AML-193 (cell line): Measurements from ENCODE around the gene R3HDML.
"Not testable (repeated sequence)": the region's sequence is repeated elsewhere in the genome, so short reads cannot be mapped to it uniquely, and the experiment has no call there.

Experiments
- DNase-seq, 2 experiments: peaks; one replicate each; lab custom pipeline; 2025; lab: John Stamatoyannopoulos, UW

Gene R3HDML

GRCh38 chr20:44328428-44328827 is 8.4 kb upstream of the R3HDML start:
- no peak for DNase-seq

DNA sequence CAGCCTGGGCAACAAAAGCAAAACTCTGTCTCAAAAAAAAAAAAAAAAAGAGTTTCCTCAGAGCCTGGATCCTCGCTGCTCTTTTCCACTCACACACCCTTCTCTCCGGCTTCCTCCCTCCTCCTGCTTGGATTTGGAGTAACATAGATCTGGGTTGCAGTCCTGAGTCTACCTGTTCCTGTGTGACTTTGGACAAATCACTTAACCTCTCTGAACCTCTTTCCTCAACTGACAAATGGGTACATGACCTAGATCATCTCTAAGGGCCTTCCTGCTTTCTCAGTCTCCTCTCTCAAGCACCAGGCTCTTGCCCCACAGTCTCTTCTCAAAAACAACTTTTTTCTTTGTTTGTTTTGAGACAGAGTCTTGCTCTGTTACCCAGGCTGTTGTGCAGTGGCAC is 5.6 kb upstream of the R3HDML start:
- DNase-seq = no peak

DNA sequence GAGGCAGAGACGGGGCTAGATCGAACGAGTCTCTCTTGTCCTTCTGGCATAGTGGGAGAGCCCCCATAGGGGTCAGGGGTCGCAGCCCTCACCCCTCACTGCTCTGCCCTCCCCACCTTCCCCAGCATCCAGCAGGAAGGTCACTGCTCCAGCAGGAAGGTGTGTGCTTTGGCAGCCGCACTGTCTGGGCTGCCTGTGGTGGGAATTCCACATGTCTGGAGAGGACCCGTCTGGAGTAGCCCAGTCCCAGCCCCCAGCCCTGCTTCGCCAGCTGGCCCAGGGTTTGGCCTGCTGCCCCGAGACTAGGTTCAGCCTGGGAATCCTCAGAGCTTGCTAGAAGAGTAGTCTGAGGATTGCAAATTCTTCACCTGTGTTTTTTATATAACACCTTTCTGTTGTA is 2.5 kb upstream of the R3HDML start:
- DNase-seq = no peak

GRCh38 chr20:44334709-44335108 is 2.1 kb upstream of the R3HDML start:
- DNase-seq = no peak

DNA sequence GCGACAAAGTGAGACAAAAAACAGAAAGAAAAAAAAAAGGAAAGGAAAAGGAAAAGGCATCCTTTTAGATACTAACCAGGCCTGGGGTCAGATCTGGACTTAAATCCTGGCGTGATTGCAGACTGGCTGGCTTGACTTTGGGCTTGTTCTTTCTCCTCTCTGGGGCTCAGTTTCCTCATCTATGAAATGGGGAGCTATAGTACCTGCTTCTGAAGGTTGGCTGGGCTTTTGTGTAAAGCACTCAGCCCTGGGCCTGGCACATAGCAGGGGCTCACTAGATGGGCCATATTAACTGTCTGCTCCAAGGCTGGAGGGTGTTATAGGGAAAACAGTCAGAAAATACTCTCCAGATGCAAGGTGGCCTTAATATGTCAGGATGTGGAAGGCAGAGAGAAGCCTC is 1.2 kb upstream of the R3HDML start:
- no peak for DNase-seq

DNA sequence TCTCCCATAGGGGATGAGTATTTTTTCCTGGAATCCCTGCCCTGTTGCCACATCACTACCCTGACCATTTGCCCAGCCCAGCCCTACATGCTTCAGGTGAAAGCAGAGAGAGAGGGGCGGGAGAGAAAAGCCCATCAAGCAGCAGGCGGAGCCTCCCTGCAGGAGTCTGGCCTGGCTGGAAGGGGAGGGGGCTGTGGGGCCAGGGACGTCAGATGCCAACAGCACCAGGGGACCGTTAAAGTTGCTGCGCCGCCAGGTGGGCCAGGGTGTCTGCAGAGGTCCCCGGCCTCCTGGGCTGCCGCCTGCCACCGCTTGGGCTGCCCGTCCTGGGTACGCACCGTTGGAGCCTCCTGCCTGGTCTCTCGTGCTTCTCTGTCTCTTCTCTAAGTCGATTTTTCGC is 757 bp upstream of the R3HDML start:
- no peak for DNase-seq

DNA sequence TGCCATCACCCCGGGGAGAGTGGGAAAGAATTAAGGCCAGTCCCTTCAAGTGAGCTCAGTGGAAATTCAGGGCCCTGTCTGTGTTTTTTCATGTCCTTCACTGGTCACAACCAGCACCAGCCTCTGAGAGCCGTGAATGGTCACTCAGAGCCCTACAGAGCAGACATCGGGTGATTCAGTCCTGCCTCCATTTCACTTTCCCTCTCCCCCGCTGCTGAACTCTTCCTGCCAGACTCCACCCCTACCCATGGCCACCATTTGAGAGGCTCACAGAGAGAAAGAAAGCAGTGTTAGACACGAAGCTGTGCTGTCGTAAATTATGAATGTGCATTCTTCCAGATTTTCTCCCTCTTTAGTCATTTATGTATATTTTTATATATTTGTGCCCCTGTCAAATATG is 5.4 kb downstream of the R3HDML start:
- no peak for DNase-seq

- no peak for DNase-seq
Measured at GRCh38 chr20:44343162-44343675, 6.4 kb downstream of the R3HDML start.

GRCh38 chr20:44344723-44345122 is 7.9 kb downstream of the R3HDML start:
- DNase-seq = no peak

- DNase-seq = no peak
Measured at GRCh38 chr20:44345147-44345546, 8.3 kb downstream of the R3HDML start.

GRCh38 chr20:44345941-44346340 is 9.1 kb downstream of the R3HDML start:
- DNase-seq = not testable (repeated sequence)

- no peak for DNase-seq
Measured at GRCh38 chr20:44348168-44348659, 11.4 kb downstream of the R3HDML start.

- no peak for DNase-seq
Measured at GRCh38 chr20:44349349-44349748, 12.5 kb downstream of the R3HDML start.

GRCh38 chr20:44350567-44350966 is 13.7 kb downstream of the R3HDML start:
- no peak for DNase-seq

DNA sequence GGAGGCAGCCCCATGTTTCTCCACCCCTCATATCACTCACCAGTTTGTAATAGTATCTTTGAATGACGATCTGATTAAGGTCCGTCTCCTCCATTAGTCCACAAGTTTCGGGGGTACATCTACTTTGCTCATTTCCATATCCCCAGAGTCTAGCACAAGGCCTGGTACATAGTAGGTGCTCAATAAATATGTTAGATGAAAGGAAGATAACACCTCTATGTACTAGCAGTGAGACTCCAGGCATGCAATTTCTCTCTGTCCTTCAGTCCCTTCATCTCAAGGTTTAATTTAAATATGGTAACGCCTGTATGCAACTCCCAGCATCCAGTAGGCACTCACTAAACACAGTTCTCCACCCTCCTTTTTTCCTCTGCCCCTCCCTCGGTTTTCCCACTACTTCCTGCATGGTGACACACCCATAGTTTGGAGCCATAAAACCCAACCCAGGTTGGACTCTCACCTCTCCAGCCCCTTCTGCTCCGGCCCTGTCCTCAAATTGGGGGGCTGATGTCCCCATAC is 18.2 kb downstream of the R3HDML start:
- no peak for DNase-seq

DNA sequence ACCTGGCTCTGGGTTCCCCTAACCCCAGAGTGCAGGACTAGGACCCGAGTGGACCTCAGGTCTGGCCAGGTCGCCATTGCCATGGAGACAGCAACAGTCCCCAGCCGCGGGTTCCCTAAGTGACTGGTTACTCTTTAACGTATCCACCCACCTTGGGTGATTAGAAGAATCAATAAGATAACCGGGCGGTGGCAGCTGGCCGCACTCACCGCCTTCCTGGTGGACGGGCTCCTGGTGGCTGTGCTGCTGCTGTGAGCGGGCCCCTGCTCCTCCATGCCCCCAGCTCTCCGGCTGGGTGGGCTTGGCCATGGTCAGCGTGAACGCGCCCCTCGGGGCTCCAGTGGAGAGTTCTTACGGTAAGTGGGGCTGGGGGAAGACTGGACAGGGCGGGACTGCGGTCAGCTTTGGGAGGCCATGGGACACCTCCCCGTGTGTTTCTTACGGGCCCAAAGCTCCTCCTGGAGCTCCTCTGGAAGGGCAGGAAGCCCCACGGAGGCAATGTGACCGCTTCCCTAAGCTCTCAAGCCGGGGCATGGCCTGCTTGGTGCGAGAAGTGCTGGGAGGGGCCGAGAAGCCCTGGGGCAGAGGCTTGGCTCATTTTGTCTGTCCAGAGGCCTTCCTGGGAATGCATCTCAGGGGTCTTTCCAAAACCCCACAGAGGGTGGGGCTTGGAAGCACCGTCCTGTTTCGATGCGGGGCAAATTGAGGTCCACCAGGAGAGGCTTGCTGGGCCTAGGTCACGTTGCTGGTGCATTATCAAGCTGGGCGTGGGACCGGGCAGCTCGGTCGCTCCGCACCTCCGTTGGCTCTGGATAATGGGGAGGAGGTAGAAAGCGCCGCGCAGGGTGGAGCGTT is 18.9 kb downstream of the R3HDML start, which contains the start of gene HNF4A:
Gene HNF4A (plus strand): TSS at position 202 of the 855 bp plus-strand sequence. CDS start 106 bp downstream, at position 308.
- DNase-seq = no peak

DNA sequence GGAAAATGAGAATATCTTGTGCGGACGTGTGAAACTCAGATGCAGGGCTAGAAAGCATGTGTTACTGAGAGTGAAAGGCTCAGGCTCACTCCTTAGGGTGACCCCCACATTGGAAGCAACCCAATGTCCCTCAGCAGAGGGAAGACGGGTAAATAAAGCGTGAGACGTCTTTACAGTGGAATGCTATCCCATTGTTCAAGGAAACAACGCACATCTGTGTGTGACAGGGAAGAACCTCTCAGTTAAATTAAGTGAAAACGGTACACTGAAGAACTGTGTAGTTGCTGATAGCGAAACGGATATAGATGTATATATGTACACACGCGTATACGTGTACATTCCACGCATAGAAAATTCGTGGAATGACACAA is 19.5 kb downstream of the R3HDML start:
- no peak for DNase-seq

GRCh38 chr20:44357020-44357419 is 20.2 kb downstream of the R3HDML start:
- DNase-seq = no peak

DNA sequence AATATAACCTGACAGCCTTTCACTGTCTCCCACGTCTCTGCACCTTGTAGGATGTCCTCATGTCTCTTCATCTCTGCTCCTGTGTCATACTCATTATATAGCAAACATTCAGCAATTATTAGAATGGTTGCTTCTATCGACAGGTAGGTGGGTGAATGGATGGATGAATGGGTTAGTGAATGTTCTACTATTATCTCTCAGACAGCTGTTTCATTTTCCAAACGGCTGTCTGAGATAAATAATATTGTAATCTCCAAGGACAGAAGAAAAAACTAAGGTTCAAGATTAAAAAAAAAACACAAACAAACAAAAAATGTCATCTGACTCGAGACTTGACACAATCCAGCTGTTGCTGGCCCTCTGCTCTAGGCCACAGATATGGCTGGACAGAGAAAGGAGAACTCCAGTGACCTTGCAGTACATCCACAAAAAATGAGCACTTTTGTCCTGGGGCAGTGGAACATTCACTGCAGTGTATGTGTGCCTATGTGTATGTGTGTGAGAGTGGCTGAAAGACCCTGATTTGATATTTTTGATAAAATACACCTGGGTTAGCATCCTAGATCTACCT is 20.8 kb downstream of the R3HDML start:
- DNase-seq = no peak

- no peak for DNase-seq
Measured at GRCh38 chr20:44358776-44359175, 21.9 kb downstream of the R3HDML start.

- DNase-seq = no peak
Measured at GRCh38 chr20:44360221-44360620, 23.4 kb downstream of the R3HDML start.

DNA sequence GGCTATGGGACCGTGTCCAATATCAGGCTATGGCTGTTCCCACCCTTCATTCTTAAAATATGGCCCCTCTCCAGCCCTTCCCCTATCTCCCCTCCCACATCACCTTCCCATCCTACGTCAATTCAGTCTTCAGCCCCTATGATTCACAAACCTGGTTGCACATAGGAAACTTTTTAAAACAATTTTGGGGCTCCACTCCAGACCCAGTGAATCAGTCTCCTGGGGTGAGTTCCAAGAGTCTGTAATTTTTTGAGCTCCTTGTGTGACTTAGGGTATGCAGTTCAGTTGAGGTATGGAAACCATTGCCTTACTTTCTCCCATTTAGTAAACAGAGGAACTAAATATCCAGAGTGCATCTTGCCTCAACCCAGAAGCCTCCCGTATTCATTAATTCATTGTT is 24.2 kb downstream of the R3HDML start:
- no peak for DNase-seq

DNA sequence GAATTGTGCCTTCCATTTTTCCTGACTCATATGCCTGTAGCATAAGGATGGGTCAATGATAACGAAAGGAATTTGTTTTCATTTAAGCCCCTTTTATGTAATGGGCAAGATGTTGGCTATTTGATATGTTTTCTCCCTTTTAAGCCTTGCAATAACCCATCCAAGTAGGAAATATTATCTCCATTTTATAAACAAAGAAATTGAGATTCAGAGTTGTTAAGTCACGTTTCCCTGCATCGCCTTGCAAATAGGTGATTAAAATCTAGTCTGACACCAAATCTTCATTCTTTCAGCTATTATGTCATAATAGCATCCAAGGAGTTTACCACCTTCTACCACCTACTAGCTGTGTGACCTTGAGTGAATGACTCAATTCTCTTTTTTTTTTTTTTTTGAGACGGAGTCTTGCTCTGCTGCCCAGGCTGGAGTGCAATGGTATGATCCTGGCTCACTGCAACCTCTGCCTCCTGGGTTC is 25.7 kb downstream of the R3HDML start:
- DNase-seq = no peak
